HG03064 (cell line): Measurements from ENCODE around the gene LYPD4.

Experiments used
- ATAC-seq: cut with Tn5 transposase; IDR thresholded peaks from one replicate; pipeline ENCODE4 v1.9.1; 2021; ENCODE audit warnings: low read depth; ENCODE audit not compliant: unreplicated experiment

Gene LYPD4

DNA sequence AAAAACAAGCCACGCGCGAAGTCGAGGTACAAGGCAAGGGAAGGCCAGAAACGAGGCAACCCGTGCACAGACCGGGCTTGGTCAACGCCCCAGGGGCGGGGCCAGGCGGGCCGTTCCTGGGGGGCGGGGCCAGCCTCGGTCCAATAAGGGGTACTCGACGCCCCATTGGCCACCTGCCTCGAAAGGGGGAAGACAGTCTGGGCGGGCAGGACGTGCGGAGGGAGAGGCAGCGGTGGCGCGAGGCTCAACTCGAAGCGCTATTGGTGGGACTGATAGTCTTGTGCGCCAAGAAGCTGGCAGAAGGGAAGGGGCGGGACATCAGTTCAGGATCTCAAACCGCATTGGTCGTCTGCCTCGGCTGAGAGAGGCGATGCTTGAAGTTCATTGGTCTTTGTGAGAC, at the start of gene LYPD4:
LYPD4 (minus strand) TSS at position 83 of the 400 bp plus-strand sequence. CDS start 5,398 bp downstream, outside the sequence.
- no peak for ATAC-seq

GRCh38 chr19:41893899-41894298, 49.4 kb upstream of the LYPD4 start:
- no peak for ATAC-seq

DNA sequence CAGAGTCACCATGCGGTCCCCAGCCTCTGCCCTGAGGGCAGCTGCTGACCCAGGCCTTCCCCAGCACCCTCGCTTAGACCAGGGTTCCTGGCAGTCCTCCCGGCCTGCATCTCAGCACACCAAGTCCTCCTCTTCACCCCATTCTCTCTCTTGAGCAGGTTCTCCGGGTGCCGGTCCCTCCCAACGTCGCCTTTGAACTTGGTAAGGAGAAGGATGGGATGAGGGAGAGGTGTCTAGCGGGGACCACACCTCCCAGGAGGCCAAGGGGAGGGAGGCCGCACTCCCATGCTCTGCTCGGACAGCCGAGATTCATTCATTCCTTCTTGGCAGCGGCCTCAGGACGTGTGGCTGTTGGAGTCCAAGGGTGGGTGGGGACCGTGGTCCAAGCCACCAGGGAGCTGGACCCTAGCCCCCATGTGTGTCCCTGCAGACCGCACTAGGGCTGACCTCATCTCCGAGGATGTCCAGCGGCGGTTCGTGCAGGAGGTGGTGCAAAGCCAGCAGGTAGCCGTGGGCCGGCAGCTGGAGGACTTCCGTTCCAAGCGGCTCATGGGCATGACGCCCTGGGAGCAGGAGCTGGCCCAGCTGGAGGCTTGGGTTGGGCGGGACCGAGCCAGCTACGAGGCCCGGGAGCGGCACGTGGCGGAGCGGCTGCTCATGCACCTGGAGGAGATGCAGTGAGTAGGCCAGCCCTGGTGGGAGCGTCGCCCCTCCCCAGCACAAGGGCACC, 47.9 kb upstream of the LYPD4 start:
- ATAC-seq: no peak

DNA sequence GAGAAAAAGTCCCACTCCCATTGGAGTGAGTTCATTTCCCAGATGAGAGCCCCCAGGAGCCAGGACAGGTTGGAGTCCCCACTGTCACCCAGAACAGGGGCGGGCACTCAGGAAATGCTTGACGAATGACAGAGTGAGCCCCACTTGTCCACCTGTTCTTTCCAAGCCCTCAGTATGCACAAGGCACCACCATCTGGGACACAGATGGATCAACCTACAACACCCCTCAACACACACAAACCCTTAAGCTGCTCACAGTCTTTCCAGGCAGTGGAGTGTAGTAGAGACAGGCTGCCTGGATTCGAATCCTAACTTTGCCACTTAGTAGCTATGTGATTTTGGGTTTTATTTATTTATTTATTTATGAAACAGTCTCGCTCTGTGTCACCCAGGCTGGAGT, 46.5 kb upstream of the LYPD4 start:
- ATAC-seq: no peak

DNA sequence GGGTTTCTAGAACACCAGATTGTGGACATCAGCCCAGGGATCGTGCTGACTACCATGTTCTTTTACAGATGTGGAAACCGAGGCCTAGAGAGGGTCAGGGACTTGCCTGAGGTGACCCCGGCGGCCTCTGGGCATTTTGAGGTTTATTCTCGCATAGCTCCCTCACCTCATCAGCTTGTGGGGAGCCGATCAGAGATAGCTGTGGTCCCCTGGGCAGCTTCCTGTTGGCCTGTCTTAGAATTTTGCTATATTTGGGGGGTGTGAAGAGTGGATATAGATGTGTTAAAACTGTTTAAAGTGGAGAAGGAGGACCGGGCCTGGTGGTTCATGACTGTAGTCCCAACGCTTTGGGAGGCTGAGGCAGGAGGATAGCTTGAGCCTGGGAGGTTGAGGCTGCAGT, 45.4 kb upstream of the LYPD4 start:
- no peak for ATAC-seq

GRCh38 chr19:41888926-41889325, 44.4 kb upstream of the LYPD4 start:
- ATAC-seq: no peak

DNA sequence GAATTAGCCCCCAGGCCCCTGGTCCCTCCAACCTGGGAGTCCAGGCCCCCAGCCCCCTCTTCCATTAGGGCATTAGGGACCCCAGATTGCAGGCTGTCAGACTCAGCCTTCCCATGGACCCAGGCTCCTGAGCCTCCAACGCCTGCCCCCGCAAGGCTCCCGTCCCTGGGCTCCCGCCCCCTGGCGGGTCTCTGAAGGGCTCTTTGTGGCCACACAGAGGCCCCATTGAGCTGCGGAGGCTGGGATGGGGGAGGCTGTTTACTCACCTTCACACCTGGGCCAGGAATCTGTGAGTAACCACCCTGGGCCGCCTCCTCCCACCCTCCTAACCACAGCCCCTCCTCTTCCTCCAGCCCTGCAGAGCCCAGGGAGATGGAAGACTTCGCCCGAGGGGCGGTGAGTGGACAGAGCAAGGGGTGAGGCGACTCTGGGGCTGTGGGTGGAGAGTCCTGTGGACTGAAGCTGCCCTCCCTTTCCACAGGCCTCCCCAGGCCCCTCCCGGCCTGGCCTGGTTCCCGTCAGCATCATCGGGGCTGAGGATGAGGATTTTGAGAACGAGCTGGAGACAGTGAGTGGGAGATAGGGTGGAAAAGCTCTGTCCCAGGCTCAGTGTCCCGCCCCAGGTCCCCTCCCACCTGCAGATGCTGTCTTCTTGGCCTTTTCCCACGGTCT, 43.4 kb upstream of the LYPD4 start:
- no peak for ATAC-seq

DNA sequence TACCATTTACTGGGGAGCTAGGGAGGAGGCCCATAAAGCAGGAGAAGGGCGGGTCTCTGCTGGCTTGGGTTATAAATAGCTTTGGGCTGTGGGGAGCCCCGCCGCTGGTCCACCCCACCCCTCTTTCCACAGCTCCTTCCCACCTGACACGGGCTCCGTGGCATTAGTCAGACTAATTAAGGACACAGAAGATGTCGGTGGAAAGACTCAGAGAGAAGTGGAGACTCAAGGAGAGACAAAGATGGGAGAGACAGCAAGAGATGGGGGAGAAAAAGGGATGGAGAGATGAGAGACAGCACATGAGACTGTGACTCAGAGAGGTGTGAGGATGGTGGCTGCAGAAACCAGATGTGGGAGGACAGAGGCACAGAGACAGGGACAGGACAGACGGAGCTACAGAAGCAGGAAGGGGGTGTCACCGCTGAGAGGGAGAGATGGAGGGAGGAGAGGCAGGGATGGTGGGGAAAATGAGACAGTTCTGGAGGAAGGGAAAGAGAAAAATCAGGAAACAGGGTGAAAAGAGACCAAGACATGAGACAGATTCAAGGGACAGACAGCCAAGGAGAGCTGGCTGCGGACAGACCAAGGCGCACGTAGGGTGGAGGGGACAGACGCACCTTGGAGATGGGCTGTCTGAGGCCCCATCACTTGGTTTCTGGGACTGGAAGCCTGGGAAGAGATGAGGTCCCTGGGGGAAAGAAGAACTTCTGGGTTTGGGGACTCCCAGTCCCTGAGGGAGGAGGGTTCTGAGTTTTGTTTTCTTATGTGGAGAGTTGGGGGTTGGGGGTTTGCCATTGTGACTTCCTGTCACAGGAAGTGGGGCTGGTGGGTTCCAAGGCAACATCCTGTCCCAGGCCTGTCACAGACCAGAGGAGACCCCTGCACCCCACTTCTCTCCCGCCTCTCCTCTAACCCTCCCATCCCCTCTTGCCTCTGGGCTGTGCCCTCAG, 42.6 kb upstream of the LYPD4 start:
- ATAC-seq: no peak

DNA sequence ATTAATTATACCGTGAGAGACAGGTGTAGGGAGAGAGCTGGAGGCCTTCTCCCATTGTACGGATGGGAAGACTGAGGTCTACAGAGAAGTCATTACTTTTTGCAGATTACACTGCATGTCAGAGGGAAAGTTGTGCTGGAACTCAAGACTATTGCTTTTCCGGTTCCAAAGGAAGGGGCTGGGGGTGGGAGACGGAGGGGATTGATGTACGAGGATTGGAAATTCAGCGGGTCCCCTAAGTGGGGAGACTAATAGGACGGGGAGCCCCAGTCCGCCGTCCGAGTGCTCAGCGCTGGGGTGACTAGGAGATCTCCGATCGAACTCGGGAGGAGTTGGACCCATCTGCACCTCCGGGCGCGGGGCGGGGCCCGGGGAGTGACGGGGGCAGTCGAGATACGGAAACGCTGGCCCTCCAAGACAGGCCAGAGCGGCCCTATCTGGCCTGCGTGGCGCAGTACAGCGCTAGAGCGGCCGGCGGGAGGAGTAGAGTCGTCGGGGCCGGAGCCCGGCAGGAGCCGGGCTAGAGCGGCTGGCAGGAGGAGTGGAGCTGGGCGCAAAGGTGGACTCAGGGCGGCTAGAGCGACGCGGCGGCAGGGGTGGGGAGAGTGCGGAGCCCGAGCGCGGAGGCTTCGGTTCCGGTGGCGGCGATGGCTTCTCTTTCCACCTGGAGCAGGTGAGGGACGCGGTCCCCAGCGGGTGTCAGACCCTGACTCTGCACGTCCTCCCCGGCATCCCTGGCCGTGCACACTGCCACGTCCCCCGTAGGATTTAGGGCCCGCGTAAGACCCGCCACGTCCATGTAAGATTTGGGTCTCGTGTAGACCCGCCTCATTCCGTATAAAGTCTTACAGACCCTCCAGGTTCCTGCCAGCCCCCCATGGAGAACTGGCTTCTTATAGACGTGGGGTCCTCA, 39.6 kb upstream of the LYPD4 start:
- ATAC-seq: peak; percentile 61

GRCh38 chr19:41883463-41883820, 39.0 kb upstream of the LYPD4 start:
- ATAC-seq: no peak

DNA sequence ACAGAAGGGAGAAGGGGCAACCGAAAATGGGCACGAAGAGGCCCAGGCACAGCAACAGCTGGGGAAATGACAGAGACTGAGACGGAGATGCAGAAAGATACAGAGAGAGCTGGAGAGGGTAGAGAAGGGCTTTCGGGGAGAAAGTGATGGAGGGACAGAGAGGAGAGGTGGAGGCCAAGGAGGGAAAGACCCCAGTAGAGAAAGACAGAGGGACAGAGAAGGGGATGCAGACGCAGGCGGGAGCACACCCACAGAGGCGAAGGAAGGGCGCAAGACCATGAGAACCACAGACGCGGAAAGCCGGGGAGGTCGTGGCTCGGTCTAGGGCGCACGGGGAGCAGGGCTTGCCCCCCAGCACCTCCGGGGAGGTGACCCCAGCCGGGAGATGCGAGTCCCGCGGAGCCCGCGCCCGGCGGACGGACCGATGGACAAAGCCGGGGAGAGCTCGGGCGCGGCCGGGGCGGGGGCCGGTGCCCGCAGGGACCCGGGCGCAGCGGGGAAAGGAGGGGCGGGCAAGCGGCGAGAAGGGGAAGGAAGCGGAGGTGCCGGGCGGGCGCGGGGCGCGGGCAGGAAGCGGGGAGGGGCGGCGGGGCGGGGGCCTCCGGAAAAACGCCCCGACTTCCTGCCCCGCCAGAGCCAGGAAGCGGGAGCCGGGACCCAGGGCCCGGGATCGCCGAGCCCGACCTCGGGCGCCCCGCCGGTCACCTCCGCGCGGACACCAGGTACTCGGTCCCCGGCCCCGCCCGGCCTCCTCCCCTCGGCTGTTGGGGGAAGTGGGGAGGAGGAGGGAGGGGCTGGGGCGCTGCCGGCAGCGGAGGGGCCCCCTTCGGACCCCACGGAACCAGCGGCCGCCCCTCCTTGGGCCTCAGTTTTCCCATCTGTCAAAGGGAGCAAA, 38.3 kb upstream of the LYPD4 start, which contains the start of gene ARHGEF1:
ARHGEF1 (plus strand) TSS at position 617 of the 895 bp plus-strand sequence. CDS start 4,899 bp downstream, outside the sequence.
- ATAC-seq: no peak

DNA sequence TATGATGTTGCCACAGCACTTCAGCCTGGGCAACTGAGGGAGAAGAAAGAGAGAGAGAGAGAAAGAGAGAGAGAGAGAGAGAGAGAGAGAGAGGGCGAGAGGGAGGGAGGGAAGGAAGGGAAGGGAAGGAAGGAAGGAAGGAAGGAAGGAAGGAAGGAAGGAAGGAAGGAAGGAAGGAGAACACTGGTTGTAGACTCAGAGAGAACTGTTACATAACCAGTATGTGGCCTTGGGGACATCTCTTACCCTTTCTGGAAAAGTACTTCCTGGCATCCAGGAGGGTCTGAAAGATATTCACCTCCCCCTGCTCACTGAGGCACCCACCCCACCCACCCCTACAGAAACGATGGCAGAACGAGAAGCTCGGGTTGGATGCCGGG, 35.8 kb upstream of the LYPD4 start:
- ATAC-seq: no peak

DNA sequence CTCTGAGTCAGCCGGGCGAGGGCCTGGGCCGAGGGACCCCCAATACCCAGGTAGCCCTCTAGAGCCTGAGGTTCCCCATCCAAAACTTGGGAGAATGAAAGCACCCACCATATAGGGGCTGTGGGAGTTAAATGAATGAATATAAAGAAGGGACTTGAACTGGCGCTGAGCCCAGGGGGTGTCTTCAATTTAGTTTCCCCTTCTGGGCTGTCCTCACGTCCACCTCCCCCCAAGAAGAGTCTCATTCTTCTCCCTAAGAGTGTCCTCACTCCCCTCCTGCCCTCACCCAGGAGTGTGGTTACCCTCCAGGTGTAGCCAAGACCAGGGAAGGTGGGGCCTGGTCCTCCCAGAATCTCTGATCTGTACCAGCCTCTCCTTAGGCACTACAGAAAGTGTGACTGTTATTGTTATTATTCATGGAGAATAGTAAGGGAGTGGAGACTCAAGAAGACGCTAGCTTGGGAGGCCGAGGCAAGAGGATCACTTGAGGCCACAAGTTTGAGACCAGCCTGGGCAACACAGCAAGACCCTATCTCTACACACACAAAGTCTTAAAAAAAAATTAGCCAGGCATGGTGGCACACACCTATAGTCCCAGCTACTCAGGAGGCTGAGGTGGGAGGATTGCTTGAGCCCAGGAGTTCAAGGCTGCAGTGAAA, 35.3 kb upstream of the LYPD4 start:
- no peak for ATAC-seq

- ATAC-seq: no peak
These were observed 34.6 kb upstream of the LYPD4 start for GRCh38 chr19:41879080-41879479.

DNA sequence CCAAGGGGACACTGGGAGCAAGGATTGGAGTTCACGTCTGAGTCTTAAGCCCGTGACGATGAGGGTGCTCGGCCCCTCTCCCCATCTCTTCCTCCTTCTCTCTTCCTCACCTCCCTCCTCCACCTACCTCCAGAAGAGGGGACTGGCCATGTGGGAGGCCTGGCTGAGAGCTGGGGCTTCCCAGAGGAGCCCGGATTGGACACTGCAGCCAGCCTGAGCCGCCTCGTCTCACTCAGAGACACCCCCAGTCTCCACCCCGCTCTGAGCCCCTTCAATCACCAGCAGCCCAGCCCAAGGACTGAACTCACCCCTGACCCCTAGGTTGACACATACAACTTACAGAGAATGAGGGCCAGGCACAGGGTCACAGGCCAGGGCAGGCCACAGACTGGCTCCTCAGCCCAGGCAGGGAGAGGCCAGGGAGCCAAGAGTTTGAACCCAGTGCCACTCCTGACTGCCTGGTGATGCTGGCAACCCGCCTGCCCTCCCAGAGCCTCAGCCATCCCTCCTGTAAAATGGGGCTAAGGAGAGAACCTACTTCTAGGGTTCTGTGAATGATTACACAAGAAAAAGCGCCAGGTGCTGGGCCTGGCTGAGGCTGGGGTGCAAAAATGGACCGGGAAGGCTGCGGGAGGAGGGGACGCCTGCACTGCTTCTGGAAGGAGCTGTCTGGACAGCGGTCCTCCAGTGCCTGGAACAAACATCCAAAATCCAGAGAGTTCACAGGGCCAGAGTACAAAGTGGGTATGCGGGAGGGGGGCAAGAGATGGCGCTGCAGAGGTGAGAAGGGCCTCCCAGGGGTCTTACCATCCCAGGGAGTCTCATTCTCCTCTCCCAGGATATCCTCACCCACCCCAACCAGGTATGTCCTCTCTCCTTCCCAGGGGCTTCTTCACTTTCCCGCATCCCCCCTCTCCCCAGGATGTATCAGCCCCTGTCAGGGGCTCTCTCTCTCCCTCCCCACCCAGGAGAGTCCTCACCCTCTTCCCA, 33.7 kb upstream of the LYPD4 start:
- no peak for ATAC-seq

DNA sequence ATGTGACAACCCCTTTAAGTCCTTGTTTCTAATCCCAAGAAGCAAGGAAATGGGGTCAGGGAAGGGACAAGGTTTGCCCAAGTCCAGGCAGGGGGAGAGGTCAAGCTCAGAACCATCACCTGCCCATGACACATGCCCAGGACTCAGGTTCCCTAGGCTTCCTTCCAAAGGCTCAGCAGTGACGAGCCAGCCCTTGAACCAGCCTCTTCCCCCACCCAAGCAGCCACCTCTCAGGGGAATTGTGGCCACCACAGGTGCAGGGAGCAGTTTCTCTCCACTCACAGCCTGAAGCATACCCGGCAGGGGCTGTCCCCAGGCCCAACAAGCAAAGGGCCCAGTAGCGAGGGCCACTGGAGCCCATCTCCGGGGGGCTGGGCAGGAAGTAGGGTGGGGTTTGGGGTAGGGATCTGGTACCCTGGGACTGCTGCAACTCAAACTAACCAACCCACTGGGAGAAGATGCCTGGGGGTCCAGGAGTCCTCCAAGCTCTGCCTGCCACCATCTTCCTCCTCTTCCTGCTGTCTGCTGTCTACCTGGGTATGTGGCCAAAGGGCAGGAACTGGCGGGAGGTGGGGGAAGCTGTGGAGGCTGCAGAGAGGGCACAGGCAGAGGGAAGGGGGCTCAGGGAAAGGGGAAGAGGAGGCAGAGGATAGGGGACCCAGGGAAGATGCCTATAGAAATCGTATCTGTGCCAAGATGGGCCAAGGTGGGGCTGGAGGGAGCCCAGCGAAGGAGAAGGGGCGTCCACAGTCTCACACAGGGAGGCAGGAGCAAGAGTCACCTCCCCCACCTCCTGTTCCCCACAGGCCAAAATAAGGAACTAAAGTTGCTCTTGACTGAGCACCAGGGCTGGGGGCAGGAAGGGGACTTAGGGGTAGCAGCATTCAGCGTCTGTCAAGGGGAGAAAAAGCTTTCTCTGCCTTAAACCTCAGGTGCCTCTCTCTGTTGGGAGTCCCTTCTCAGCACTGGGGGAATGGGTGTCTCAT, 32.7 kb upstream of the LYPD4 start, which contains the start of gene CD79A:
CD79A (plus strand) TSS at position 433 of the 986 bp plus-strand sequence; CDS start at position 459, 26 bp downstream.
- ATAC-seq: peak; percentile 52
